ENCODE measurements around the gene HES4. TPM values are rescaled to one million over a fixed set of nuclear protein-coding genes. Genes with fewer than 3 reads are reported as not detected.
A peak's percentile ranks its signal among the peaks of the same experiment; 100 is the strongest.

HES4 gene
- total and polyA plus RNA-seq, 2 of the 13 experiments (the other 11 are each of a cell fraction or from before 2014, with no cell fraction given), result 8.8 to 10.6 TPM

GRCh38 chr1:975896-976683, 23.8 kb downstream of the HES4 start (continued):
- TF ChIP-seq, protein P1, sequence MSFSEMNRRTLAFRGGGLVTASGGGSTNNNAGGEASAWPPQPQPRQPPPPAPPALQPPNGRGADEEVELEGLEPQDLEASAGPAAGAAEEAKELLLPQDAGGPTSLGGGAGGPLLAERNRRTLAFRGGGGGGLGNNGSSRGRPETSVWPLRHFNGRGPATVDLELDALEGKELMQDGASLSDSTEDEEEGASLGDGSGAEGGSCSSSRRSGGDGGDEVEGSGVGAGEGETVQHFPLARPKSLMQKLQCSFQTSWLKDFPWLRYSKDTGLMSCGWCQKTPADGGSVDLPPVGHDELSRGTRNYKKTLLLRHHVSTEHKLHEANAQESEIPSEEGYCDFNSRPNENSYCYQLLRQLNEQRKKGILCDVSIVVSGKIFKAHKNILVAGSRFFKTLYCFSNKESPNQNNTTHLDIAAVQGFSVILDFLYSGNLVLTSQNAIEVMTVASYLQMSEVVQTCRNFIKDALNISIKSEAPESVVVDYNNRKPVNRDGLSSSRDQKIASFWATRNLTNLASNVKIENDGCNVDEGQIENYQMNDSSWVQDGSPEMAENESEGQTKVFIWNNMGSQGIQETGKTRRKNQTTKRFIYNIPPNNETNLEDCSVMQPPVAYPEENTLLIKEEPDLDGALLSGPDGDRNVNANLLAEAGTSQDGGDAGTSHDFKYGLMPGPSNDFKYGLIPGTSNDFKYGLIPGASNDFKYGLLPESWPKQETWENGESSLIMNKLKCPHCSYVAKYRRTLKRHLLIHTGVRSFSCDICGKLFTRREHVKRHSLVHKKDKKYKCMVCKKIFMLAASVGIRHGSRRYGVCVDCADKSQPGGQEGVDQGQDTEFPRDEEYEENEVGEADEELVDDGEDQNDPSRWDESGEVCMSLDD (CRISPR knock-in tag; IDR thresholded peaks at IDR 0.05; ENCODE audit: borderline replicate concordance), result peak; percentile 36; the same call in 1 of the 2 replicates
- peak; percentile 80; the same call in 1 of the 2 replicates for TF ChIP-seq GABPB1 (CRISPR knock-in tag; IDR thresholded peaks at IDR 0.05)
- TF ChIP-seq NFIC (IDR thresholded peaks at IDR 0.05; ENCODE audit: low read length), result no peak
- TF ChIP-seq, protein P2, sequence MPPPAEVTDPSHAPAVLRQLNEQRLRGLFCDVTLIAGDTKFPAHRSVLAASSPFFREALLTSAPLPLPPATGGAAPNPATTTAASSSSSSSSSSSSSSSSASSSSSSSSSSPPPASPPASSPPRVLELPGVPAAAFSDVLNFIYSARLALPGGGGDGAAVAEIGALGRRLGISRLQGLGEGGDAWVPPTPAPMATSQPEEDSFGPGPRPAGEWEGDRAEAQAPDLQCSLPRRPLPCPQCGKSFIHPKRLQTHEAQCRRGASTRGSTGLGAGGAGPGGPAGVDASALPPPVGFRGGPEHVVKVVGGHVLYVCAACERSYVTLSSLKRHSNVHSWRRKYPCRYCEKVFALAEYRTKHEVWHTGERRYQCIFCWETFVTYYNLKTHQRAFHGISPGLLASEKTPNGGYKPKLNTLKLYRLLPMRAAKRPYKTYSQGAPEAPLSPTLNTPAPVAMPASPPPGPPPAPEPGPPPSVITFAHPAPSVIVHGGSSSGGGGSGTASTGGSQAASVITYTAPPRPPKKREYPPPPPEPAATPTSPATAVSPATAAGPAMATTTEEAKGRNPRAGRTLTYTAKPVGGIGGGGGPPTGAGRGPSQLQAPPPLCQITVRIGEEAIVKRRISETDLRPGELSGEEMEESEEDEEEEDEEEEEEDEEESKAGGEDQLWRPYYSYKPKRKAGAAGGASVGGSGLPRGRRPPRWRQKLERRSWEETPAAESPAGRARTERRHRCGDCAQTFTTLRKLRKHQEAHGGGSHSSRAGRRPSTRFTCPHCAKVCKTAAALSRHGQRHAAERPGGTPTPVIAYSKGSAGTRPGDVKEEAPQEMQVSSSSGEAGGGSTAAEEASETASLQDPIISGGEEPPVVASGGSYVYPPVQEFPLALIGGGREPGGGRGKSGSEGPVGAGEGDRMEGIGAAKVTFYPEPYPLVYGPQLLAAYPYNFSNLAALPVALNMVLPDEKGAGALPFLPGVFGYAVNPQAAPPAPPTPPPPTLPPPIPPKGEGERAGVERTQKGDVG (CRISPR knock-in tag; IDR thresholded peaks at IDR 0.05; ENCODE audit: borderline replicate concordance), result no peak
- TF ChIP-seq, protein P3, sequence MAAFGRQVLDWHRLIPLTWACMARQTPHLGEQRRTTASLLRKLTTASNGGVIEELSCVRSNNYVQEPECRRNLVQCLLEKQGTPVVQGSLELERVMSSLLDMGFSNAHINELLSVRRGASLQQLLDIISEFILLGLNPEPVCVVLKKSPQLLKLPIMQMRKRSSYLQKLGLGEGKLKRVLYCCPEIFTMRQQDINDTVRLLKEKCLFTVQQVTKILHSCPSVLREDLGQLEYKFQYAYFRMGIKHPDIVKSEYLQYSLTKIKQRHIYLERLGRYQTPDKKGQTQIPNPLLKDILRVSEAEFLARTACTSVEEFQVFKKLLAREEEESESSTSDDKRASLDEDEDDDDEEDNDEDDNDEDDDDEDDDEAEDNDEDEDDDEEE (CRISPR knock-in tag; IDR thresholded peaks at IDR 0.05), result no peak
- TF ChIP-seq XRCC5 (optimal IDR thresholded peaks at IDR 0.05; ENCODE audit: low read length), result peak; percentile 45
- TF ChIP-seq ZNF747 (CRISPR knock-in tag; IDR thresholded peaks at IDR 0.05; ENCODE audit: borderline replicate concordance), result no peak
- no peak for TF ChIP-seq KLF15 (CRISPR knock-in tag; IDR thresholded peaks at IDR 0.05; ENCODE audit: borderline replicate concordance)
- TF ChIP-seq ETV5 (CRISPR knock-in tag; IDR thresholded peaks at IDR 0.05; ENCODE audit: borderline replicate concordance), result peak; percentile 59; the same call in 1 of the 2 replicates
- TF ChIP-seq, protein P4, sequence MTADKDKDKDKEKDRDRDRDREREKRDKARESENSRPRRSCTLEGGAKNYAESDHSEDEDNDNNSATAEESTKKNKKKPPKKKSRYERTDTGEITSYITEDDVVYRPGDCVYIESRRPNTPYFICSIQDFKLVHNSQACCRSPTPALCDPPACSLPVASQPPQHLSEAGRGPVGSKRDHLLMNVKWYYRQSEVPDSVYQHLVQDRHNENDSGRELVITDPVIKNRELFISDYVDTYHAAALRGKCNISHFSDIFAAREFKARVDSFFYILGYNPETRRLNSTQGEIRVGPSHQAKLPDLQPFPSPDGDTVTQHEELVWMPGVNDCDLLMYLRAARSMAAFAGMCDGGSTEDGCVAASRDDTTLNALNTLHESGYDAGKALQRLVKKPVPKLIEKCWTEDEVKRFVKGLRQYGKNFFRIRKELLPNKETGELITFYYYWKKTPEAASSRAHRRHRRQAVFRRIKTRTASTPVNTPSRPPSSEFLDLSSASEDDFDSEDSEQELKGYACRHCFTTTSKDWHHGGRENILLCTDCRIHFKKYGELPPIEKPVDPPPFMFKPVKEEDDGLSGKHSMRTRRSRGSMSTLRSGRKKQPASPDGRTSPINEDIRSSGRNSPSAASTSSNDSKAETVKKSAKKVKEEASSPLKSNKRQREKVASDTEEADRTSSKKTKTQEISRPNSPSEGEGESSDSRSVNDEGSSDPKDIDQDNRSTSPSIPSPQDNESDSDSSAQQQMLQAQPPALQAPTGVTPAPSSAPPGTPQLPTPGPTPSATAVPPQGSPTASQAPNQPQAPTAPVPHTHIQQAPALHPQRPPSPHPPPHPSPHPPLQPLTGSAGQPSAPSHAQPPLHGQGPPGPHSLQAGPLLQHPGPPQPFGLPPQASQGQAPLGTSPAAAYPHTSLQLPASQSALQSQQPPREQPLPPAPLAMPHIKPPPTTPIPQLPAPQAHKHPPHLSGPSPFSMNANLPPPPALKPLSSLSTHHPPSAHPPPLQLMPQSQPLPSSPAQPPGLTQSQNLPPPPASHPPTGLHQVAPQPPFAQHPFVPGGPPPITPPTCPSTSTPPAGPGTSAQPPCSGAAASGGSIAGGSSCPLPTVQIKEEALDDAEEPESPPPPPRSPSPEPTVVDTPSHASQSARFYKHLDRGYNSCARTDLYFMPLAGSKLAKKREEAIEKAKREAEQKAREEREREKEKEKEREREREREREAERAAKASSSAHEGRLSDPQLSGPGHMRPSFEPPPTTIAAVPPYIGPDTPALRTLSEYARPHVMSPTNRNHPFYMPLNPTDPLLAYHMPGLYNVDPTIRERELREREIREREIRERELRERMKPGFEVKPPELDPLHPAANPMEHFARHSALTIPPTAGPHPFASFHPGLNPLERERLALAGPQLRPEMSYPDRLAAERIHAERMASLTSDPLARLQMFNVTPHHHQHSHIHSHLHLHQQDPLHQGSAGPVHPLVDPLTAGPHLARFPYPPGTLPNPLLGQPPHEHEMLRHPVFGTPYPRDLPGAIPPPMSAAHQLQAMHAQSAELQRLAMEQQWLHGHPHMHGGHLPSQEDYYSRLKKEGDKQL (CRISPR knock-in tag; IDR thresholded peaks at IDR 0.05; ENCODE audit: low read depth), result no peak
- no peak for TF ChIP-seq ISX (CRISPR knock-in tag; conservative IDR thresholded peaks at IDR 0.05)
- no peak for TF ChIP-seq ZNF619 (CRISPR knock-in tag; IDR thresholded peaks at IDR 0.05)

Data from HepG2 (cell line).